ENCODE measurements around the gene OR2D2.

GRCh38 chr11:6843670-6844069 lies 48.6 kb downstream of the OR2D2 start:
- TF ChIP-seq CTCF (IDR thresholded peaks at IDR 0.05) (no peak), POLR2A (IDR thresholded peaks at IDR 0.05) (no peak), POLR2AphosphoS5 (IDR thresholded peaks at IDR 0.05; ENCODE audit: insufficient read depth in 1 of 2, low read depth in 1 of 2) (no peak)
